SK-N-SH treated with all-trans-retinoic acid at 6 μM for 48 hours (cell line): Measurements from ENCODE around the gene SYT7.

Source experiments
- ATAC-seq: fragments of 200-7000 bp; cut with Tn5 transposase; 3 replicates; pipeline ENCODE4 v1.9.1; 2020; ENCODE audit warnings: mild to moderate bottlenecking, moderate library complexity
- ARNTL ChIP-seq: fragments of 450-650 bp; formaldehyde crosslinking; IDR thresholded peaks from 2 replicates; pipeline ENCODE4 v1.5.0; 2020; ENCODE audit warnings: low read depth, mild to moderate bottlenecking, moderate library complexity, borderline replicate concordance
- BACH2 ChIP-seq: fragments of 250-450 bp; sonication (Bioruptor Pico); IDR thresholded peaks from 2 replicates; pipeline ENCODE4 v1.9.0; 2021; ENCODE audit warnings: mild to moderate bottlenecking, borderline replicate concordance
- CSDC2 ChIP-seq: fragments of 250-450 bp; sonication (Bioruptor Pico); IDR thresholded peaks from 2 replicates; pipeline ENCODE4 v1.5.0; 2020; ENCODE audit warnings: mild to moderate bottlenecking, moderate library complexity
- ESRRG ChIP-seq: fragments of 250-450 bp; sonication (Bioruptor Pico); IDR thresholded peaks from 2 replicates; pipeline ENCODE4 v1.6.1; 2021; ENCODE audit warnings: mild to moderate bottlenecking
- GLIS3 ChIP-seq: fragments of 250-450 bp; sonication (Bioruptor Pico); IDR thresholded peaks from 2 replicates; pipeline ENCODE4 v1.5.0; 2020; ENCODE audit warnings: mild to moderate bottlenecking, moderate library complexity
- ISL1 ChIP-seq: fragments of 250-450 bp; sonication (Bioruptor Pico); IDR thresholded peaks from 2 replicates; pipeline ENCODE4 v2.1.2; 2022; ENCODE audit warnings: mild to moderate bottlenecking, moderate library complexity
- OSR1 ChIP-seq: fragments of 250-450 bp; sonication (Bioruptor Pico); IDR thresholded peaks from 2 replicates; pipeline ENCODE4 v1.8.0; 2022; ENCODE audit warnings: moderate library complexity, mild to moderate bottlenecking, inconsistent platforms
- PATZ1 ChIP-seq: fragments of 250-450 bp; sonication (Bioruptor Pico); IDR thresholded peaks from 2 replicates; pipeline ENCODE4 v1.8.0; 2020; ENCODE audit warnings: mild to moderate bottlenecking, moderate library complexity, borderline replicate concordance
- RARB ChIP-seq: fragments of 250-450 bp; sonication (Bioruptor Pico); IDR thresholded peaks from 2 replicates; pipeline ENCODE4 v1.8.0; 2021; ENCODE audit warnings: mild to moderate bottlenecking, moderate library complexity
- SNAI2 ChIP-seq: fragments of 250-450 bp; sonication (Bioruptor Pico); IDR thresholded peaks from 2 replicates; pipeline ENCODE4 v1.5.0; 2020; ENCODE audit warnings: mild to moderate bottlenecking, moderate library complexity
- TCF4 ChIP-seq: fragments of 250-450 bp; sonication (Bioruptor Pico); IDR thresholded peaks from 2 replicates; pipeline ENCODE4 v1.8.0; 2021; ENCODE audit warnings: mild to moderate bottlenecking, moderate library complexity, borderline replicate concordance
- TOX ChIP-seq: fragments of 250-450 bp; sonication (Bioruptor Pico); IDR thresholded peaks from 2 replicates; pipeline ENCODE4 v1.8.0; 2021; ENCODE audit warnings: mild to moderate bottlenecking, moderate library complexity, borderline replicate concordance
- ZC3H10 ChIP-seq: fragments of 250-450 bp; sonication (Bioruptor Pico); IDR thresholded peaks from 2 replicates; pipeline ENCODE4 v1.5.1; 2021; ENCODE audit warnings: mild to moderate bottlenecking, moderate library complexity
- ZFP30 ChIP-seq: fragments of 450-650 bp; formaldehyde crosslinking; IDR thresholded peaks from 2 replicates; pipeline ENCODE4 v1.5.0; 2022; ENCODE audit warnings: mild to moderate bottlenecking, moderate library complexity
- ZNF565 ChIP-seq: fragments of 450-650 bp; formaldehyde crosslinking; conservative IDR thresholded peaks from 2 replicates; pipeline ENCODE4 v1.5.0; 2020; ENCODE audit warnings: low read depth, mild to moderate bottlenecking, moderate library complexity
- ZNF70 ChIP-seq: fragments of 450-650 bp; formaldehyde crosslinking; IDR thresholded peaks from 2 replicates; pipeline ENCODE4 v1.5.0; 2020; ENCODE audit warnings: mild to moderate bottlenecking, moderate library complexity
- ZNF8 ChIP-seq: fragments of 450-650 bp; formaldehyde crosslinking; IDR thresholded peaks from 2 replicates; pipeline ENCODE4 v1.5.0; 2020; ENCODE audit warnings: mild to moderate bottlenecking, moderate library complexity
- TF ChIP-seq, protein P1 (sequence below): fragments of 250-450 bp; sonication (Bioruptor Pico); IDR thresholded peaks from 2 replicates; pipeline ENCODE4 v1.5.1; 2020; ENCODE audit warnings: low read depth, mild to moderate bottlenecking, moderate library complexity
- TF ChIP-seq, protein P2 (sequence below): fragments of 250-450 bp; sonication (Bioruptor Pico); IDR thresholded peaks from 2 replicates; pipeline ENCODE4 v1.8.0; 2021; ENCODE audit warnings: low read depth, mild to moderate bottlenecking, moderate library complexity, borderline replicate concordance

The SYT7 gene

GRCh38 chr11:61628662-61628970 lies 47.7 kb upstream of the SYT7 start:
- no peak for ATAC-seq
- TF ChIP-seq OSR1 (CRISPR knock-in tag) (no peak), TCF4 (CRISPR knock-in tag) (no peak), ESRRG (no peak)

- TF ChIP-seq ZC3H10 (CRISPR knock-in tag), result no peak
- TF ChIP-seq CSDC2 (CRISPR knock-in tag), result no peak
- TF ChIP-seq TCF4 (CRISPR knock-in tag), result no peak
- no peak for TF ChIP-seq RARB
- TF ChIP-seq SNAI2 (CRISPR knock-in tag), result no peak
- TF ChIP-seq, protein P1, sequence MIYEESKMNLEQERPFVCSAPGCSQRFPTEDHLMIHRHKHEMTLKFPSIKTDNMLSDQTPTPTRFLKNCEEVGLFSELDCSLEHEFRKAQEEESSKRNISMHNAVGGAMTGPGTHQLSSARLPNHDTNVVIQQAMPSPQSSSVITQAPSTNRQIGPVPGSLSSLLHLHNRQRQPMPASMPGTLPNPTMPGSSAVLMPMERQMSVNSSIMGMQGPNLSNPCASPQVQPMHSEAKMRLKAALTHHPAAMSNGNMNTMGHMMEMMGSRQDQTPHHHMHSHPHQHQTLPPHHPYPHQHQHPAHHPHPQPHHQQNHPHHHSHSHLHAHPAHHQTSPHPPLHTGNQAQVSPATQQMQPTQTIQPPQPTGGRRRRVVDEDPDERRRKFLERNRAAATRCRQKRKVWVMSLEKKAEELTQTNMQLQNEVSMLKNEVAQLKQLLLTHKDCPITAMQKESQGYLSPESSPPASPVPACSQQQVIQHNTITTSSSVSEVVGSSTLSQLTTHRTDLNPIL (CRISPR knock-in tag), result no peak
- no peak for TF ChIP-seq OSR1 (CRISPR knock-in tag)
- no peak for TF ChIP-seq TOX
- TF ChIP-seq ISL1 (CRISPR knock-in tag), result no peak
- no peak for TF ChIP-seq GLIS3 (CRISPR knock-in tag)
Measured at GRCh38 chr11:61627850-61628661, 47.2 kb upstream of the SYT7 start.

GRCh38 chr11:61626580-61627380 lies 45.9 kb upstream of the SYT7 start:
- TF ChIP-seq OSR1 (CRISPR knock-in tag) (no peak), ARNTL (no peak), ZNF565 (CRISPR knock-in tag) (no peak), ZFP30 (CRISPR knock-in tag) (no peak), SNAI2 (CRISPR knock-in tag) (no peak), ESRRG (no peak), ZNF8 (CRISPR knock-in tag) (no peak), TOX (no peak), GLIS3 (CRISPR knock-in tag) (no peak), BACH2 (CRISPR knock-in tag) (no peak), PATZ1 (CRISPR knock-in tag) (no peak)
- TF ChIP-seq, protein P1 (CRISPR knock-in tag), result no peak

More at GRCh38 chr11:61627850-61628661, 47.2 kb upstream of the SYT7 start:
- peak; percentile 96 for ATAC-seq

GRCh38 chr11:61625525-61625924 lies 44.6 kb upstream of the SYT7 start:
- no peak for ATAC-seq
- TF ChIP-seq, protein P2, sequence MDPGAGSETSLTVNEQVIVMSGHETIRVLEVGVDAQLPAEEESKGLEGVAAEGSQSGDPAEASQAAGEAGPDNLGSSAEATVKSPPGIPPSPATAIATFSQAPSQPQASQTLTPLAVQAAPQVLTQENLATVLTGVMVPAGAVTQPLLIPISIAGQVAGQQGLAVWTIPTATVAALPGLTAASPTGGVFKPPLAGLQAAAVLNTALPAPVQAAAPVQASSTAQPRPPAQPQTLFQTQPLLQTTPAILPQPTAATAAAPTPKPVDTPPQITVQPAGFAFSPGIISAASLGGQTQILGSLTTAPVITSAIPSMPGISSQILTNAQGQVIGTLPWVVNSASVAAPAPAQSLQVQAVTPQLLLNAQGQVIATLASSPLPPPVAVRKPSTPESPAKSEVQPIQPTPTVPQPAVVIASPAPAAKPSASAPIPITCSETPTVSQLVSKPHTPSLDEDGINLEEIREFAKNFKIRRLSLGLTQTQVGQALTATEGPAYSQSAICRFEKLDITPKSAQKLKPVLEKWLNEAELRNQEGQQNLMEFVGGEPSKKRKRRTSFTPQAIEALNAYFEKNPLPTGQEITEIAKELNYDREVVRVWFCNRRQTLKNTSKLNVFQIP (CRISPR knock-in tag), result no peak
- TF ChIP-seq ISL1 (CRISPR knock-in tag), result no peak

More at GRCh38 chr11:61626580-61627380, 45.9 kb upstream of the SYT7 start:
- ATAC-seq, result no peak

DNA sequence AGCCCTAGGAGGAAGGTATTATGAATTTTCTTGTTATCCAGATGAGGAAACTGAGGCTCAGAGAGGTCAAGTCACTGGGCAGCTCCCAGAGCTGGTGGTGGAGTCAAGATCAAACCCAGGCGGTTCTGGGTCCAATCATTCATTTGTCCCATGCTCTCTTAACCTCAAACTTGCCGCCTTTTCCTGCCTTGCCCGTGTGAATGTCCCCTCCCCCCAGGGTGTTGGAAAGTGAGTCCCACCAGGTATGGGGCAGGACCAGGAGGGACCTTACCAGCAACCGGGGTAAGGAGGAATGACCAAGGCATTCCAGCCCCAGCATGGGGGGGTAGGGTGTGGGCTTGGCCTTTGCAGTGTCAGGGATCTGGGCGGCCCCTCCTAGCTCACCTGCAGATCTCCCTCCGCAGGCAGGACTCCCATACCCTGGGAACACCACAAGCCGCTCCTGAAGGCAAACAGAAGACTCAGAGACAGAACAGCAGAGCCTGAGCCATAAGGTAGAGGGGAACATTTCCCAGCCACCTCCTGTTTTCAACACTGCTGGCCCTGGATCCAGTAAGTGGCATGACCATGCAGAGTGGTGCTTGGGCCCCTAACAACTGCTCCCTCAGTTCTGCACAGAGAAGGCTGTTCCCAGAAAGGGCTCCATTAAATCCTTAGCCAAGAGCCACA lies 41.2 kb upstream of the SYT7 start:
- TF ChIP-seq SNAI2 (CRISPR knock-in tag) (no peak), CSDC2 (CRISPR knock-in tag) (no peak), ZC3H10 (CRISPR knock-in tag) (no peak), ISL1 (CRISPR knock-in tag) (no peak), ZFP30 (CRISPR knock-in tag) (no peak), RARB (no peak), ZNF565 (CRISPR knock-in tag) (no peak), ARNTL (no peak), TCF4 (CRISPR knock-in tag) (no peak), ZNF70 (CRISPR knock-in tag) (no peak)
- ATAC-seq, result no peak
